A673 (cell line): ENCODE results near the gene ANKUB1. TPM values are rescaled to one million over a fixed set of nuclear protein-coding genes. Genes with fewer than 3 reads are reported as not detected.

Experiments used
- BruUV-seq: library from RNA; stranded (reverse); fragments of 400-500 nt; replicated peaks from 2 replicates; lab custom pipeline; 2021; lab: Mats Ljungman, UMichigan
- CTCF ChIA-PET: fragments of 300-600 bp; sonication (Branson Sonifier 250); formaldehyde crosslinking; loops from one replicate; lab custom pipeline; 2022; ENCODE audit warnings: antibody characterized with exemption; lab: Charles Lee
- POLR2A ChIA-PET: fragments of 300-600 bp; sonication (Branson Sonifier 250); formaldehyde crosslinking; loops from one replicate; lab custom pipeline; 2022; ENCODE audit warnings: antibody characterized with exemption; ENCODE audit not compliant: low non-redundant PET; lab: Charles Lee
- DNase-seq: peaks from one replicate; pipeline ENCODE4 v3.0.0-alpha.2; 2015; ENCODE audit warnings: low spot score
- H3K27ac ChIP-seq: fragments of 200-600 bp; sonication (generic); 2 replicates; pipeline ENCODE4 v1.5.1; 2016; ENCODE audit warnings: mixed run types, low read depth, mild to moderate bottlenecking, mixed read lengths, antibody characterized with exemption, low read length; ENCODE audit not compliant: poor library complexity, severe bottlenecking
- H3K27me3 ChIP-seq: fragments of 200-600 bp; sonication (generic); replicated peaks from 2 replicates; pipeline ENCODE4 v1.6.1; 2017; ENCODE audit warnings: mixed run types, low read depth, mild to moderate bottlenecking, mixed read lengths, antibody characterized with exemption, low read length; ENCODE audit not compliant: insufficient read depth, poor library complexity
- H3K36me3 ChIP-seq: fragments of 200-600 bp; sonication (generic); 2 replicates; pipeline ENCODE4 v1.6.1; 2016; ENCODE audit warnings: mixed run types, mild to moderate bottlenecking, mixed read lengths, antibody characterized with exemption, low read length; ENCODE audit not compliant: insufficient read depth, poor library complexity, severe bottlenecking
- H3K4me1 ChIP-seq: fragments of 200-600 bp; sonication (generic); 2 replicates; pipeline ENCODE4 v1.6.1; 2017; ENCODE audit warnings: mixed run types, mild to moderate bottlenecking, mixed read lengths, antibody characterized with exemption, low read length; ENCODE audit not compliant: insufficient read depth, poor library complexity, severe bottlenecking
- H3K4me3 ChIP-seq: fragments of 200-600 bp; sonication (generic); 2 replicates; pipeline ENCODE4 v1.5.1; 2016; ENCODE audit warnings: low read depth, mixed run types, mild to moderate bottlenecking, mixed read lengths, low read length; ENCODE audit not compliant: poor library complexity, severe bottlenecking
- H3K9me3 ChIP-seq: fragments of 200-600 bp; sonication (generic); 2 replicates; pipeline ENCODE4 v1.6.1; 2016; ENCODE audit warnings: mixed run types, low read depth, mild to moderate bottlenecking, mixed read lengths, antibody characterized with exemption, low read length; ENCODE audit not compliant: poor library complexity, severe bottlenecking
- CTCF ChIP-seq: fragments of 300-800, 200-600 bp; sonication (generic); conservative IDR thresholded peaks from 2 replicates; pipeline ENCODE4 v1.5.1; 2017; ENCODE audit warnings: low read depth, mild to moderate bottlenecking, antibody characterized with exemption, low read length, moderate library complexity, mixed read lengths
- EZH2 ChIP-seq: fragments of 200-600 bp; sonication (generic); IDR thresholded peaks from 2 replicates; pipeline ENCODE4 v1.6.1; 2017; ENCODE audit warnings: borderline replicate concordance, low read depth, mild to moderate bottlenecking, mixed read lengths, antibody characterized with exemption, low read length; ENCODE audit not compliant: poor library complexity, severe bottlenecking
- intact Hi-C: fragments of 100-400 bp; cut with micrococcal nuclease; formaldehyde crosslinking; loops from one replicate; pipeline ENCODE4 v1.10.0; 2022; ENCODE audit not compliant: unreplicated experiment
- total RNA-seq: library from RNA; stranded (reverse); gene quantifications from 2 replicates; pipeline ENCODE4 v1.2.3, GENCODE V29; 2021

ANKUB1 gene
- total RNA-seq, 1 experiment from 2014 or later = not detected

- POLR2A ChIA-PET = no interaction called here
- Histone ChIP-seq H3K4me3 (peak overlapping the region; percentile 70), H3K27ac (peak overlapping the region; percentile 60), H3K4me1 (peaks cover 23% of the 10 kb centered on the region), H3K27me3 (no peaks in the 10 kb centered on the region), H3K36me3 (peaks cover 22% of the 10 kb centered on the region), H3K9me3 (no peaks in the 10 kb centered on the region)
- intact Hi-C loops = no loop called here
- DNase-seq = no peak
- TF ChIP-seq EZH2 = no peak
- TF ChIP-seq CTCF = no peak
- no TSS peak for BruUV-seq
- CTCF ChIA-PET = interaction anchor here (0.6 kb wide), 1 partner anchor 182 kb away, joined by 5 read pairs; no protein-coding TSS in a partner anchor
Measured at GRCh38 chr3:149751551-149751950, 40.8 kb downstream of the ANKUB1 start.

GRCh38 chr3:149744606-149745005 is 47.7 kb downstream of the ANKUB1 start:
- TF ChIP-seq EZH2 (no peak), CTCF (no peak)
- POLR2A ChIA-PET = no interaction called here
- CTCF ChIA-PET = no interaction called here
- intact Hi-C loops = no loop called here
- no peaks in the 10 kb centered on the region for H3K4me1 ChIP-seq
- H3K4me3 ChIP-seq = no peak overlapping the region
- DNase-seq = no peak
- H3K9me3 ChIP-seq = no peaks in the 10 kb centered on the region
- peaks cover 37% of the 10 kb centered on the region for H3K36me3 ChIP-seq
- H3K27ac ChIP-seq = no peak overlapping the region
- BruUV-seq = no TSS peak
- no peaks in the 10 kb centered on the region for H3K27me3 ChIP-seq

DNA sequence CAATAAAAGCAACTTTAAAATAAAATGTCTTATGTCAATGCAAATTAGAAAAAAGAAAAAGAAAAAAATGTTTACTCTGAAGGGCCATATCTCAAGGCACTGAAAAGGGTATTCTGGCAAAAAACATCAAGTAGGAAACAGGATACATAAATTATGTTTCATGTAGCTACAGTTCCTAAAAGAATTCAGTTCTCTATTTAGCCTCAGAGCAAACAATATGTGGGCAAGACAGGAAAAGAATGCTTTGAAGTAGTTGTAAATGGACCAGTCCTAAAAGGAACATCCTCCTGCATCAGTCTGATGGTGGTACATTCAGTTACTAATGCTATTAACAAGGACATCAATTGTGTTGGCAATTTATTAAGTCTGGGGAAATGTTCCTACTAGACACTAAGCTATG is 48.2 kb downstream of the ANKUB1 start:
- no peaks in the 10 kb centered on the region for H3K27me3 ChIP-seq
- H3K27ac ChIP-seq = no peak overlapping the region
- CTCF ChIA-PET = no interaction called here
- H3K36me3 ChIP-seq = peaks cover 33% of the 10 kb centered on the region
- no TSS peak for BruUV-seq
- intact Hi-C loops = no loop called here
- DNase-seq = no peak
- POLR2A ChIA-PET = no interaction called here
- H3K4me1 ChIP-seq = no peaks in the 10 kb centered on the region
- no peaks in the 10 kb centered on the region for H3K9me3 ChIP-seq
- TF ChIP-seq EZH2 = no peak
- TF ChIP-seq CTCF = no peak
- H3K4me3 ChIP-seq = no peak overlapping the region
